Neural cell (in vitro differentiated cells): ENCODE measurements around the gene RTP5. TPM values are rescaled to one million over a fixed set of nuclear protein-coding genes. Genes with fewer than 3 reads are reported as not detected.

Experiments
- H2AFZ ChIP-seq: fragments of 200-600, 300-800 bp; sonication (generic), shearing (Covaris generic); 2 replicates; pipeline ENCODE4 v1.6.0; 2014; ENCODE audit warnings: low read depth, mild to moderate bottlenecking, antibody characterized with exemption, low read length, moderate library complexity
- H3F3A ChIP-seq: fragments of 200-600 bp; shearing (Covaris generic); 2 replicates; pipeline ENCODE4 v1.6.1; 2016; ENCODE audit warnings: mild to moderate bottlenecking, moderate library complexity, mixed read lengths, antibody characterized with exemption, low read length; ENCODE audit not compliant: insufficient read depth, poor library complexity, severe bottlenecking
- H3K27ac ChIP-seq: fragments of 200-600, 300-800 bp; sonication (generic), shearing (Covaris generic); 2 replicates; pipeline ENCODE4 v1.5.1; 2014; ENCODE audit warnings: mild to moderate bottlenecking, low read length, moderate library complexity
- H3K27me3 ChIP-seq: fragments of 300-800, 200-600 bp; sonication (generic), shearing (Covaris generic); 2 replicates; pipeline ENCODE4 v1.6.0; 2014; ENCODE audit warnings: mild to moderate bottlenecking, low read depth, low read length, moderate library complexity; ENCODE audit not compliant: insufficient read depth
- H3K36me3 ChIP-seq: fragments of 300-800, 200-600 bp; sonication (generic), shearing (Covaris generic); 2 replicates; pipeline ENCODE4 v1.5.1; 2014; ENCODE audit warnings: mild to moderate bottlenecking, antibody characterized with exemption, low read length, moderate library complexity; ENCODE audit not compliant: insufficient read depth
- H3K4me2 ChIP-seq: fragments of 300-800, 200-600 bp; sonication (generic), shearing (Covaris generic); 2 replicates; pipeline ENCODE4 v1.6.0; 2014; ENCODE audit warnings: mild to moderate bottlenecking, low read length
- H3K4me3 ChIP-seq: fragments of 300-800, 200-600 bp; sonication (generic), shearing (Covaris generic); 2 replicates; pipeline ENCODE4 v1.5.1; 2014; ENCODE audit warnings: mild to moderate bottlenecking, low read length, moderate library complexity
- H3K79me2 ChIP-seq: fragments of 200-600 bp; shearing (Covaris generic); replicated peaks from 2 replicates; pipeline ENCODE4 v1.6.0; 2014; ENCODE audit warnings: mild to moderate bottlenecking, low read length, moderate library complexity; ENCODE audit not compliant: insufficient read depth
- H3K9ac ChIP-seq: fragments of 300-800, 200-600 bp; sonication (generic), shearing (Covaris generic); 2 replicates; pipeline ENCODE4 v1.6.1; 2016; ENCODE audit warnings: mild to moderate bottlenecking, low read length, mixed read lengths
- H3K9me2 ChIP-seq: fragments of 200-600 bp; shearing (Covaris generic); 2 replicates; pipeline ENCODE4 v1.6.1; 2016; ENCODE audit warnings: mild to moderate bottlenecking, low read length, mixed read lengths; ENCODE audit not compliant: insufficient read depth
- H3K9me3 ChIP-seq: fragments of 200-600, 300-800 bp; sonication (generic), shearing (Covaris generic); 2 replicates; pipeline ENCODE4 v1.6.1; 2016; ENCODE audit warnings: mild to moderate bottlenecking, mixed run types, low read length, moderate library complexity, mixed read lengths
- H4K20me1 ChIP-seq: fragments of 200-600 bp; shearing (Covaris generic); 2 replicates; pipeline ENCODE4 v1.6.1; 2016; ENCODE audit warnings: mild to moderate bottlenecking, mixed run types; ENCODE audit not compliant: insufficient read depth
- CTCF ChIP-seq: fragments of 450-650 bp; IDR thresholded peaks from 2 replicates; pipeline ENCODE4 v1.5.1; 2014; ENCODE audit warnings: antibody characterized with exemption, mild to moderate bottlenecking, moderate library complexity; ENCODE audit not compliant: poor library complexity, severe bottlenecking
- EP300 ChIP-seq: fragments of 450-650 bp; conservative IDR thresholded peaks from 2 replicates; pipeline ENCODE4 v1.6.1; 2014; ENCODE audit warnings: antibody characterized with exemption, mild to moderate bottlenecking, moderate library complexity; ENCODE audit not compliant: poor library complexity, severe bottlenecking
- EZH2 ChIP-seq: fragments of 200-600, 300-800 bp; shearing (Covaris generic), sonication (generic); IDR thresholded peaks from 2 replicates; pipeline ENCODE4 v1.6.1; 2014; ENCODE audit warnings: antibody characterized with exemption, low read length, borderline replicate concordance, mild to moderate bottlenecking; ENCODE audit not compliant: insufficient read depth, poor library complexity, severe bottlenecking
- MXI1 ChIP-seq: fragments of 450-650 bp; conservative IDR thresholded peaks from 2 replicates; pipeline ENCODE4 v1.6.1; 2014; ENCODE audit warnings: antibody characterized with exemption, mild to moderate bottlenecking; ENCODE audit not compliant: poor library complexity, severe bottlenecking
- POLR2AphosphoS5 ChIP-seq: IDR thresholded peaks from 2 replicates; pipeline ENCODE4 v1.6.1; 2012
- RAD21 ChIP-seq: fragments of 450-650 bp; conservative IDR thresholded peaks from 2 replicates; pipeline ENCODE4 v1.6.1; 2014; ENCODE audit warnings: antibody characterized with exemption, mild to moderate bottlenecking, moderate library complexity
- REST ChIP-seq: IDR thresholded peaks from 2 replicates; pipeline ENCODE4 v1.6.1; 2012; ENCODE audit warnings: borderline replicate concordance
- SMC3 ChIP-seq: fragments of 450-650 bp; conservative IDR thresholded peaks from 2 replicates; pipeline ENCODE4 v1.6.1; 2014; ENCODE audit warnings: antibody characterized with exemption, mild to moderate bottlenecking, moderate library complexity; ENCODE audit not compliant: poor library complexity
- TAF1 ChIP-seq: IDR thresholded peaks from 2 replicates; pipeline ENCODE4 v1.6.1; 2012; ENCODE audit warnings: low read depth
- polyA plus RNA-seq: library from polyadenylated mRNA; depleted of rRNA; stranded (reverse); fragments of >200 nt; gene quantifications from 2 replicates; pipeline ENCODE4 v1.2.3, GENCODE V29; 2014

Gene RTP5
- polyA plus RNA-seq, 1 donor from 2014 or later = 1.8 TPM

DNA sequence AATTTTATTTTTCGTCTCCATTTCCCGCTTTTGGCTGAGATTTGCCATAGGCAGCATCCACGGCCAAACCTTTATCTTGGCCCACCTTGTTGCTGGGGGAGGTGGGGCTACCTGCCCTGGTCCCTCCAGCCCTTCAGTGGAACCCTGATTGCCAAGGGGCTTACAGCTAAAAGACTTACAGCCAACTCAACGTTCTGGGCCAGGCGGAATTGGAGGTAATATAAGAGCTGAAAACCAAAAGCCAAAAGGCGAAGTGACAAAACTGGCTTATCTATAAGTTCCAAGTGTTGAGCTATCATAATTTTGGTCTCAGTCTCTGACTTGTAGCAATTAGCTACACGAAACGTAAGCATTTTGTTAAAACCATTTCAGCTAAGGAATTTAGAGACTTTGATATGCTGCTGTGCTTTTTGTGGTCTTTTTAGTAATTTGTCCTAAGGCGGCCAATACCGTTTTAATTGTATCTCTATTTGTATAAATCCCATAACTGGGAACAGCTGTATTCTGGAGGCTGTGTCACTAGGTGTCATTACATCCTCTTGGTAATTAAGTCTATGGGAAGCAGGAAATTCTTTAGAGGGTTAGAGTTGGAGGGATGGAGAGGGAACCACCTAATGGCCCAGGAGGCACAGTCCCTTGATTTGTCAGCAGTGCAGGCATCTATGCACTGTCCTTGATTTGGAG lies 34.9 kb upstream of the RTP5 start:
- TF ChIP-seq REST (no peak), POLR2AphosphoS5 (no peak), RAD21 (no peak), SMC3 (no peak), CTCF (no peak), MXI1 (no peak), TAF1 (no peak), EZH2 (no peak), EP300 (no peak)
- no peaks in the 10 kb centered on the region for H3K9me3 ChIP-seq
- H3K4me2 ChIP-seq = no peak overlapping the region
- H3K36me3 ChIP-seq = no peaks in the 10 kb centered on the region
- no peak overlapping the region for H3K27ac ChIP-seq
- no peaks in the 10 kb centered on the region for H3K79me2 ChIP-seq
- no peak overlapping the region for H2AFZ ChIP-seq
- no peak overlapping the region for H3K9ac ChIP-seq
- H3K9me2 ChIP-seq = no peaks in the 10 kb centered on the region
- no peaks in the 10 kb centered on the region for H4K20me1 ChIP-seq
- H3F3A ChIP-seq = no peaks in the 10 kb centered on the region
- H3K27me3 ChIP-seq = no peaks in the 10 kb centered on the region
- H3K4me3 ChIP-seq = no peak overlapping the region

DNA sequence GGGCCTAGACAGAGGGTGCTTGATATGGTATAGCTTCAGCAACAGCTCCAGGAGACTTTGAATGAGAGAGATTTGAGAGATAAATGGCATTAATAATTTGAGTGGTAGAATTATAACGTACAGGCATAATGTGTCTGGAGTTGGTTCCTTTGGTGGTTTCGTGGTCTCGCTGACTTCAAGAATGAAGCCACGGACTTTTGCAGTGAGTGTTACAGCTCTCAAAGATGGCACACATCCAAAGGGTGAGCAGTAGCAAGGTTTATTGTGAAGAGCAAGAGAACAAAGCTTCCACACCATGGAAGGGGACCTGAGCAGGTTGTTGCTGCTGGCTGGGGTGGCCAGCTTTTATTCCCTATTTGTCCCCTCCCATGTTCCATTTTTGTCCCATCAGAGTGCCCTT lies 33.9 kb upstream of the RTP5 start:
- Histone ChIP-seq H3K4me3 (no peak overlapping the region), H3K27me3 (no peaks in the 10 kb centered on the region), H3K27ac (no peak overlapping the region), H3F3A (no peaks in the 10 kb centered on the region), H3K9me2 (no peaks in the 10 kb centered on the region), H4K20me1 (no peaks in the 10 kb centered on the region), H2AFZ (no peak overlapping the region), H3K36me3 (no peaks in the 10 kb centered on the region), H3K9me3 (no peaks in the 10 kb centered on the region), H3K9ac (no peak overlapping the region), H3K4me2 (no peak overlapping the region), H3K79me2 (no peaks in the 10 kb centered on the region)
- no peak for TF ChIP-seq EZH2
- TF ChIP-seq EP300 = no peak

- Histone ChIP-seq H3K36me3 (no peaks in the 10 kb centered on the region), H3K4me2 (no peak overlapping the region), H3K79me2 (no peaks in the 10 kb centered on the region), H3K27me3 (no peaks in the 10 kb centered on the region), H3K4me3 (no peak overlapping the region), H3K27ac (no peak overlapping the region), H3K9me3 (no peaks in the 10 kb centered on the region), H3K9me2 (no peaks in the 10 kb centered on the region), H3K9ac (no peak overlapping the region), H3F3A (no peaks in the 10 kb centered on the region), H2AFZ (no peak overlapping the region), H4K20me1 (no peaks in the 10 kb centered on the region)
- TF ChIP-seq TAF1 (no peak), SMC3 (no peak), EZH2 (no peak), CTCF (no peak), MXI1 (no peak), RAD21 (no peak), POLR2AphosphoS5 (no peak), EP300 (no peak), REST (no peak)
Measured at GRCh38 chr2:241836292-241836691, 33.2 kb upstream of the RTP5 start.
